Measurements from ENCODE around the gene PLXNA4. TPM values are rescaled to one million over a fixed set of nuclear protein-coding genes. Genes with fewer than 3 reads are reported as not detected.
A peak's percentile ranks its signal among the peaks of the same experiment; 100 is the strongest.

PLXNA4 gene
- total and polyA plus RNA-seq, 10 donors: 0.15 to 14.7 (median 8.7) TPM

- Histone ChIP-seq H3K4me1 (no peaks in the 10 kb centered on the region), H3K27me3 (replicated peaks in 1 of 7) (no peaks in the 10 kb centered on the region), H3K4me3 (no peak overlapping the region), H3K27ac (no peak overlapping the region), H3K9me3 (no peaks in the 10 kb centered on the region), H3K36me3 (peaks cover 0 to 19% (median 0%) of the 10 kb centered on the region in 6 donors)
- TF ChIP-seq POLR2A (IDR thresholded peaks at IDR 0.05) (no peak), POLR2AphosphoS5 (IDR thresholded peaks at IDR 0.05) (no peak), CTCF (IDR thresholded peaks at IDR 0.05 in 8 of 11, conservative IDR thresholded peaks at IDR 0.05 in 3 of 11) (no peak)
- 88 to 96% (median 89%) methylated on average over 5 of the region's 5 CpGs for WGBS, 5 donors
- no peak for DNase-seq
- intact Hi-C loops (cut with DNase I; ENCODE audit: low total_unique reads): no loop called here
Observed at GRCh38 chr7:132137681-132138080, 438.6 kb downstream of the PLXNA4 start.

GRCh38 chr7:132135746-132136385 is 440.4 kb downstream of the PLXNA4 start:
- H3K4me3 ChIP-seq: no peak overlapping the region
- no peaks in the 10 kb centered on the region for H3K27me3 ChIP-seq (replicated peaks in 1 of 7)
- H3K4me1 ChIP-seq: no peaks in the 10 kb centered on the region
- peaks cover 0 to 27% (median 0%) of the 10 kb centered on the region in 6 donors for H3K36me3 ChIP-seq
- H3K9me3 ChIP-seq: no peaks in the 10 kb centered on the region
- DNase-seq: peak; percentile 56
- WGBS, 5 donors: 77 to 85% (median 79%) methylated on average over 8 of the region's 8 CpGs
- TF ChIP-seq CTCF (IDR thresholded peaks at IDR 0.05 in 8 of 11, conservative IDR thresholded peaks at IDR 0.05 in 3 of 11): no peak
- H3K27ac ChIP-seq: no peak overlapping the region
- intact Hi-C loops (cut with DNase I; ENCODE audit: low total_unique reads): no loop called here

GRCh38 chr7:132134814-132135445 is 441.3 kb downstream of the PLXNA4 start:
- DNase-seq: peak; percentile 18
- H3K27ac ChIP-seq: no peak overlapping the region
- H3K4me1 ChIP-seq: no peaks in the 10 kb centered on the region
- TF ChIP-seq POLR2A (IDR thresholded peaks at IDR 0.05): no peak
- no peak for TF ChIP-seq CTCF (IDR thresholded peaks at IDR 0.05 in 8 of 11, conservative IDR thresholded peaks at IDR 0.05 in 3 of 11)
- no peak for TF ChIP-seq POLR2AphosphoS5 (IDR thresholded peaks at IDR 0.05)
- H3K4me3 ChIP-seq: no peak overlapping the region
- H3K36me3 ChIP-seq: peaks cover 0 to 23% (median 0%) of the 10 kb centered on the region in 6 donors
- H3K27me3 ChIP-seq (replicated peaks in 1 of 7): no peaks in the 10 kb centered on the region
- intact Hi-C loops (cut with DNase I; ENCODE audit: low total_unique reads): no loop called here
- no peaks in the 10 kb centered on the region for H3K9me3 ChIP-seq
- WGBS, 5 donors: 75 to 86% (median 81%) methylated on average over 5 of the region's 5 CpGs

GRCh38 chr7:132133501-132133900 is 442.8 kb downstream of the PLXNA4 start:
- Histone ChIP-seq H3K36me3 (peaks cover 0 to 28% (median 0%) of the 10 kb centered on the region in 6 donors), H3K27me3 (replicated peaks in 1 of 7) (no peaks in the 10 kb centered on the region), H3K27ac (no peak overlapping the region), H3K4me1 (no peaks in the 10 kb centered on the region), H3K9me3 (no peaks in the 10 kb centered on the region), H3K4me3 (no peak overlapping the region)
- no peak for DNase-seq
- no peak for TF ChIP-seq POLR2A (IDR thresholded peaks at IDR 0.05)
- TF ChIP-seq POLR2AphosphoS5 (IDR thresholded peaks at IDR 0.05): no peak
- no peak for TF ChIP-seq CTCF (IDR thresholded peaks at IDR 0.05 in 8 of 11, conservative IDR thresholded peaks at IDR 0.05 in 3 of 11)
- intact Hi-C loops (cut with DNase I; ENCODE audit: low total_unique reads): no loop called here
- WGBS, 5 donors: 83 to 94% (median 89%) methylated on average over 6 of the region's 6 CpGs
